Ectodermal cell (in vitro differentiated cells): Measurements from ENCODE around the gene CIZ1.

Experiments
- H3K27ac ChIP-seq: 2 replicates; pipeline ENCODE4 v1.7.0; 2013; ENCODE audit warnings: mild to moderate bottlenecking, low read depth, low read length; ENCODE audit not compliant: insufficient read depth, poor library complexity, severe bottlenecking
- H3K27me3 ChIP-seq: 2 replicates; pipeline ENCODE4 v1.7.0; 2013; ENCODE audit warnings: mild to moderate bottlenecking, low read length; ENCODE audit not compliant: insufficient read depth, control insufficient read depth, poor library complexity, severe bottlenecking
- H3K36me3 ChIP-seq: one replicate; pipeline ENCODE4 v1.7.0; 2013; ENCODE audit warnings: low read length; ENCODE audit not compliant: control insufficient read depth, insufficient read depth
- H3K4me1 ChIP-seq: one replicate; pipeline ENCODE4 v1.7.0; 2013; ENCODE audit warnings: low read length; ENCODE audit not compliant: control insufficient read depth, insufficient read depth
- H3K4me3 ChIP-seq: 2 replicates; pipeline ENCODE4 v1.7.0; 2013; ENCODE audit warnings: low read depth, low read length, control low read depth; ENCODE audit not compliant: insufficient read depth
- H3K9me3 ChIP-seq: 2 replicates; pipeline ENCODE4 v1.7.0; 2013; ENCODE audit warnings: mild to moderate bottlenecking, low read length, moderate library complexity; ENCODE audit not compliant: control insufficient read depth
- WGBS, 2 experiments: methylation state at CpG; one replicate each; pipeline ENCODE4 v1.1.7; 2013; ENCODE audit warnings: missing lambda C conversion rate in 2 of 2; 5-methylcytosine and 5-hydroxymethylcytosine counted together

CIZ1 gene

DNA sequence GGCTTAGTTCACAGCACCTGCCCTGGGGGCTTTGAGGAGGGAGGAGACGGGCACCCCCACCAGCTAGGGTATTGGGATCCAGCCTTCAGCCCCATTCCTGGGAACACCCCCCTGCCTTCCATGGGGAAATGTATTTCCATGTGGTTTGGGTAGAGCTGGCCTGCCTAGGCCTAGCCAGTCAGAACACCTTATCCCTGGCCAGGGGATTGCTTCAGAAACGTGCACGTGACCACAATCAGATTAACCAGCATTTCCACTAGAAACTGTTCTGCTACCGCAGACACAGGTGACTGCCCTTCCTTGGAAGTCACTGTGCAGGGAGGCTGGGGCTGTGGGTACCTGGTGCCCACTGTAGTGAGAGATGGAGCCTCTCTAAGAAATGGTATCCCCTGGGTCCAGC lies 17.3 kb downstream of the CIZ1 start:
- no peak overlapping the region for H3K4me3 ChIP-seq
- H3K27me3 ChIP-seq = no peaks in the 10 kb centered on the region
- H3K36me3 ChIP-seq = peaks cover 40% of the 10 kb centered on the region
- 93 to 98% methylated on average over 4 of the region's 4 CpGs for WGBS, 2 experiments
- H3K27ac ChIP-seq = no peak overlapping the region
- H3K9me3 ChIP-seq = no peaks in the 10 kb centered on the region
- H3K4me1 ChIP-seq = no peaks in the 10 kb centered on the region

DNA sequence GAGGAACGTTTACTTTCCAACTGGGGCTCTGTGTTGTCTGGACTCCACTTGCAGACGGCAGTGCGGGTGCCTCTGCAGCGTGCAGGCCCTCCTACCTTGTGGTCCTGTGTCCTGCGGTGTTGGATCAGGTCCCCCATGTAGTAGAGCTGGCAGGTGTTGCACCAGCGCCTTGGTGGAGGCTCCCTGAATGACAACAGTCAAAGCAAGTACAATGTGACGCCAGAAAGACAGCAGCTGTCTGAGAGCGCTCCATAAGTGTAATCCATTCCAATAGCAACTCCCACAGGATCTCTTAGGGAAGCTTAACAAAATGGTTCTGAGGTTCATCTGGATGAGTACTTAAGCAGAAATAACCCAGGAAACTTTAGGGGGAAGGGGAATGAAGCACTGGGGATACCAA lies 21.4 kb downstream of the CIZ1 start:
- WGBS, 2 experiments = 94 to 97% methylated on average over 8 of the region's 8 CpGs
- Histone ChIP-seq H3K27me3 (no peaks in the 10 kb centered on the region), H3K36me3 (peaks cover 18% of the 10 kb centered on the region), H3K4me1 (no peaks in the 10 kb centered on the region), H3K4me3 (no peak overlapping the region), H3K27ac (no peak overlapping the region), H3K9me3 (no peaks in the 10 kb centered on the region)

DNA sequence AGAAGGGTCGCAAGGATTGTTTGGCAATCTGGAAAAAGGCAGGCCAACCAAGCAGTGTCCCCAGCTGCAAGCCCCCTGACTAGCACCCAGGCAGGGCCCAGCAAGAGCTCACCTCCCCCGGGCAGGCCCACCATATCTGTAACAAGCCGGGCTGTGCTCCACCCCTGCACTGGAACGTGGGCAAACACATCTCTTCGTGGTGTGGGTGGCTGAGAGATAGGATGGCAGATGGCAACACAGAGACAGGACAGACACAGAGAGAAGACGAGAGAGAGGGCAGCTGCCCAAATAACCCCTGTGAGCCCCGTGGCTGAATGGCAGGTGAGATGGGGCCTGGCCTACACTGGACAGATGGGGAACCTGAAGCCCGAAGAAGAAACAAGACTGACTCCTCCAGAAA lies 21.9 kb downstream of the CIZ1 start:
- H3K27me3 ChIP-seq = no peaks in the 10 kb centered on the region
- H3K27ac ChIP-seq = no peak overlapping the region
- WGBS, 2 experiments = 96 to 97% methylated on average over 8 of the region's 8 CpGs
- H3K4me1 ChIP-seq = no peaks in the 10 kb centered on the region
- H3K36me3 ChIP-seq = peaks cover 18% of the 10 kb centered on the region
- H3K4me3 ChIP-seq = no peak overlapping the region
- no peaks in the 10 kb centered on the region for H3K9me3 ChIP-seq

DNA sequence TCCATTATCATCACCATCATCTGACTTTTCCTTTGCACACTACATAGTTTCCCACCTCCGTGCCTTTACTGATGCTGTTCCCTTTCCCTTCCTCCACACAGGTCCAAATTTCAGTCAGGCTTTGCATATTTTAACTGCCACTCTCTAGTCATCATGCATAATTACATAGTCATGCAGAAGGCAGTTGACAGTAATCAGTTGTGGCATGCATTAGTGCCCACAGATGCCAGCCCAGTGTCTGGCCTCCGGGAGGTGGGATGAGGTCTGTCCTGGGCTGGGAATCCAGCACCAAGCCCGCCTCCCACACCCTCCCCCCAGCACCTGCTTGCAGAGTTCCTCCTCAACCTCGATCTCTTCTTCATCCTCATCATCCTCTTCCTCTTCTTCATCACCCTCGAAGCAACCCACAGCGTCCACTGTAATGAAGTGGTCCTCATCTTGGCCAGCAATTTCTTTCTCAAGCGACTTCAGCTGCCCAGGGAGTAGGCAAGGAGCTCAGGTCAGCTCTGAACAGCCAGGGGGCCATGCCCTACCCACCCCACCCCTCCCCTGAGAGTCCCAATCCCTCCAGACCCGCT lies 22.6 kb downstream of the CIZ1 start:
- WGBS, 2 experiments = 93 to 95% methylated on average over 8 of the region's 8 CpGs
- Histone ChIP-seq H3K36me3 (peaks cover 23% of the 10 kb centered on the region), H3K9me3 (no peaks in the 10 kb centered on the region), H3K27me3 (no peaks in the 10 kb centered on the region), H3K4me3 (no peak overlapping the region), H3K27ac (no peak overlapping the region), H3K4me1 (no peaks in the 10 kb centered on the region)

DNA sequence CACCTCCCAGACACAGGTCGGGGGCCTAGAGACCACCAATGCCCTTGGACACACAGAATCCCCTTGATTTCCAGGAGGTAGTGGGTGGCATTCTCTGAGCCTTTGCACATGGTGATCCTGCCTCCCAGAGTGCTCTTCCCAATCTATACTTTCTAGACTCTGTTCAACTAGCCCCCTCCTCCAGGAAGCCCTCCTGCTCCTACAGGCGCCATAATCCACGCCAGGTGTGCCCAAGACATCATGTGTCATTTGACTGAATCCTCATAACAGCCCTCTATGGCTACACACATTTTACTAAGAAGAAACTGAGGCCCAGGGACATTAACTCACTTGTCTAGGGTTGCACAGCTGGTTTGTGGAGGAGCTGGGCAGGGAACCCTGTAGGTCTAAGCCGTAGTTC lies 24.2 kb downstream of the CIZ1 start:
- WGBS, 2 experiments = 91 to 94% methylated on average over 4 of the region's 4 CpGs

DNA sequence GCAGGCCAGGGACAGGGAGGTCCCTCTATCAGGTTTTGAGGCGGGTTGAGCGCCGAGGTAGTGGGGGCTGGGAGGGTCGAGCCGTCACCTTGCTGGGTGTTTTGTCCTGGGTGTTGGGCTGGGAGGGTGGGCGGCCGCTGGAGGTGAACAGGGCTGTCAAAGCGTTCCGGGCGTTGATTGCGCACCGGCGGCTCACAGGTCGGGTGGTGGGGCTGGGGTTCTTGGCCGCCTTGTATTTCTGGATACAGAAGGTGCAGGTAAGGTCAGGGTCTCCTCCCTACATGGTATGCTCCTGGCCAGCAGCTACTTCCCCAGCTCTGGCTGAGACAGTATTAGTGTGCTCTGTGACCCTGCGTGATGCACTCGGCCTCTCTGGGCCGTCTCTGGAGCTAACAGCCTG lies 25.2 kb downstream of the CIZ1 start:
- Histone ChIP-seq H3K27me3 (no peaks in the 10 kb centered on the region), H3K4me3 (no peak overlapping the region), H3K4me1 (peaks cover 2% of the 10 kb centered on the region), H3K27ac (no peak overlapping the region), H3K36me3 (peaks cover 24% of the 10 kb centered on the region), H3K9me3 (no peaks in the 10 kb centered on the region)
- WGBS, 2 experiments = 97% methylated on average over 18 of the region's 18 CpGs

More for the DNA sequence above, 24.2 kb downstream of the CIZ1 start:
- H3K9me3 ChIP-seq = no peaks in the 10 kb centered on the region
- H3K4me1 ChIP-seq = no peaks in the 10 kb centered on the region
- no peak overlapping the region for H3K27ac ChIP-seq
- no peak overlapping the region for H3K4me3 ChIP-seq
- H3K36me3 ChIP-seq = peaks cover 24% of the 10 kb centered on the region
- no peaks in the 10 kb centered on the region for H3K27me3 ChIP-seq

DNA sequence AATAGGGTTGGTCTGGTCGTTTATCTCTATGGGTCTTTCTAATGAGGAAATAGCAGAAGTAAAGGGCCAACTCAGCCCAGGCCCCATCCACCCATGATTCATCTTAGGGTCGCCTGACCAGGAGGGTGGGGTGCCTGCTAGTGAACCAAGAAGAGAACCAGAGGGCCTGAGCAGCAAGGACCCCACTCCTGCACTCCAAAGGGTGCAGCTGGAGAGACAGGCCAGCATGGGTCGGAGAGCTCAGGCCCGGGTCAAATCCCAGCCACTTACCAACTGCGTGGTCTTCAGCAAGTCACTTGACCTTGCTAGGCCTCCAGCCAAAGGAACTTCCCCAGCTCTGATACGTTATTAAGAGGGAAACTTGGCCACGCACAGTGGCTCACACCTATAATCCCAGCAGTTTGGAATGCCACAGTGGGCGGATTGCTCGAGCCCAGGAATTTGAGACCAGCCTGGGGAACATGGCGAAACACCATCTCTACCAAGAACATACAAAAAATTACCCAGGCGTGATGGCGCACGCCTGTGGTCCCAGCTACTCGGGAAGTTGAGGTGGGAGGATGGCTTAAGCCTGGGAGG lies 27.0 kb downstream of the CIZ1 start:
- no peak overlapping the region for H3K4me3 ChIP-seq
- peaks cover 18% of the 10 kb centered on the region for H3K36me3 ChIP-seq
- no peak overlapping the region for H3K27ac ChIP-seq
- WGBS, 2 experiments = 94 to 95% methylated on average over 14 of the region's 14 CpGs
- peaks cover 3% of the 10 kb centered on the region for H3K4me1 ChIP-seq
- no peaks in the 10 kb centered on the region for H3K9me3 ChIP-seq
- no peaks in the 10 kb centered on the region for H3K27me3 ChIP-seq

DNA sequence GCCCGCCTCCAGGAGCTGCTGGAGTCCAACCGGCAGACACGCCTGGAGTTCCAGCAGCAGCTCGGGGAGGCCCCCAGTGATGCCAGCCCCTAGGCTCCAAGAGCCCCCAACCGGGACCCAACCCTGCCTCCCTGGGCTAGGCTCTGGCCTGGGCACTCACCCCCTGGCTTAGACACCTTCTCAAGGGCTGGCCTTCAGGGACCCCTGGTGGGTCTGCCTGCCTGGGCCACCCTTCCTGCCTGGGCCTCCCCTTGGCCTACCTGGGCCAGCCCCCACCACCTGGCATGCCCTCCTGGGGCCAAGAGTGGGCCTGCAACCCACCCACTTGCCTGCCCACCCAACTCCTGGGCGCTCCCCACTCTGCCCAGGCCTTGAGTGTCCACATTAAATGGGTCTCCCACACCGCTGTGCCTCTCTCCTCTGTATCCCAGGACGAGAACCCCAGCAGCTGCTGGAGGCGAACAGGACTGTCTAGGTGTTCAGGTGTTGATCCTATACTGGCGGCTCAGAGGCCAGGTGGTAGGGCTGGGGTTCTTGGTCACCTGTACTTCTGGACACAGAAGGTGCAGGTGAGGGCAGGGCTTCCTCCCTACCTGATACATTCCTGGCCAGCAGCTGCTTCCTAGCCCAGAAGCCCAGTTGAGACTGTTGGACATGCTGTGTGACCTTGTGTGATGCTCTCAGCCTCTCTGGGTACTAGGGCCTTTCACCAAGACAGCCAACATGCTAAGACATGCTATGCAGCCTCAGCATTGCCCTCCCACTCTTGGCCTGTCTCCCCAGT lies 27.7 kb downstream of the CIZ1 start:
- 96 to 97% methylated on average over 10 of the region's 10 CpGs for WGBS, 2 experiments
- Histone ChIP-seq H3K36me3 (peaks cover 18% of the 10 kb centered on the region), H3K4me1 (peaks cover 3% of the 10 kb centered on the region), H3K27me3 (no peaks in the 10 kb centered on the region), H3K9me3 (no peaks in the 10 kb centered on the region), H3K4me3 (no peak overlapping the region), H3K27ac (no peak overlapping the region)

DNA sequence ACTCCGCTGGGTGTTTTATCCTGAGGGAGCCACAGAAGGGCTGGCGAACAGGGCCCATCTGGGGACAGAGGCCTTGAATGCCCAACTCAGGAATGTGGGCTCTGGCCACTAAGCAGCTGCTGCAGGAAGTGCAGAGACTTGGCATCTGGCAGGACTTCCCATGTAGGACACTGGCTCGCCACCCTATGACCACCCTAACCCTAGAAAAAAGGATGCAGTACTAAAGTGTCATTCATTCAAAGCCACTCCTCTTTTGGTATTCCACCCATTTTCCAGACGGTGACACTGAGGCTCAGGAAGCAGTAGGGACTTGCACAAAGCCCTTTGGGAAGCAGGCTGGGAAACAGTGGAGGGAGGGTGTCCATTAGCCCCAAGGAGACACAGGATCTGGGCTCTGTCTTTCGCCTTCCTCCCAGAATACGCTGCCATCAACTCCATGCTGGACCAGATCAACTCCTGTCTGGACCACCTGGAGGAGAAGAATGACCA lies 28.3 kb downstream of the CIZ1 start:
- H3K9me3 ChIP-seq = no peaks in the 10 kb centered on the region
- H3K4me1 ChIP-seq = peaks cover 3% of the 10 kb centered on the region
- no peaks in the 10 kb centered on the region for H3K27me3 ChIP-seq
- H3K4me3 ChIP-seq = no peak overlapping the region
- no peak overlapping the region for H3K27ac ChIP-seq
- H3K36me3 ChIP-seq = peaks cover 18% of the 10 kb centered on the region
- 95 to 96% methylated on average over 6 of the region's 6 CpGs for WGBS, 2 experiments

DNA sequence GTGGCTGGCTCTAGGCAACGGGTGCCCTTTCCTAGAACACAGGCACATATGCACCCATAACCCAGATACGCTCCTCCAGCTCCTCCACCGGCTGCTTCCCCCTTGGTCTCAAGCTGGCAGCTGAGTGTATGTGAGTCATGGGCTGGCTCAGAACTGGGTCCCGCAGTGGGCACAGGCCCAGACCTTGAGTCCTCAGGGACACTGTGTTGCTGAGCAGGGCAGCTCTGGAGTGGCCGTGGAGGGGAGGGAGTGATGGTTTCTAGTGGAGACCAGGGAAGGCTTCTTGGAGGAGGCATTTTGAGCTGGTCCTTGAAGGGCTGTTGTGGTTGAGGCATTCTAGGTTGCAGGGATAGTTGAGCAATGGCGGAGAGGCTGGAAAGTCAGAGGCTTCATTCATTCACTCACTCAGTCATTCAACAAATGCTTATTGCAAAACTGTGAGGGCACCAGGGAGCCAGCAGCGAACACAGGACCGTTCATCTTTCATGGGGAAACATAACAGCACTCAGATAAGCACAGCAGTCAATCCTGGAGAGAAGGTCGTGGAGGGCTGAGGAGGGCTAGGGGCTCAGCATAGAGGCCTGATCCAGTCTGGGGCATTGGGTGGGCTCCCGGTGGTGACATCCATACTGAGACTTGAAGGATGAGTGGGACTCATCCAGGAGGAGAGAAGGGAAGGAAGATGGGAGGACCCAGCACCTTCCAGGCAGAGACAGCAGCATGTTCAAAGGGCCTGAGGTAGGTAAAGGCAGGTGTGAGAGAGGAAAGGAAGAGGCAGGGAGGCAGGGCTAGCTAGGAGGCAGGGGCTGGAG lies 29.0 kb downstream of the CIZ1 start:
- no peak overlapping the region for H3K27ac ChIP-seq
- H3K4me3 ChIP-seq = no peak overlapping the region
- peaks cover 3% of the 10 kb centered on the region for H3K4me1 ChIP-seq
- WGBS, 2 experiments = 95% methylated on average over 10 of the region's 10 CpGs
- peaks cover 18% of the 10 kb centered on the region for H3K36me3 ChIP-seq
- H3K9me3 ChIP-seq = no peaks in the 10 kb centered on the region
- H3K27me3 ChIP-seq = no peaks in the 10 kb centered on the region
